Activated T-helper 9 cell treated with anti-CD3 and anti-CD28 coated beads, Interleukin-2, amount 50 U/mL, for 16 hours (primary cell): ENCODE measurements around the gene PLXND1.
"Not testable (repeated sequence)": the region's sequence is repeated elsewhere in the genome, so short reads cannot be mapped to it uniquely, and the experiment has no call there.

Experiments
- DNase-seq: peaks from one replicate; pipeline ENCODE4 v3.0.0-alpha.2; 2020; ENCODE audit warnings: low read depth

Gene PLXND1

GRCh38 chr3:129606636-129607390, at the start of gene PLXND1:
PLXND1 (minus strand) TSS chr3:129606676; CDS start chr3:129606639, 37 bp downstream.
- peak; percentile 37 for DNase-seq

GRCh38 chr3:129655291-129655700, 48.8 kb upstream of the PLXND1 start:
- DNase-seq: no peak

GRCh38 chr3:129654131-129654530, 47.7 kb upstream of the PLXND1 start:
- no peak for DNase-seq

- no peak for DNase-seq
Observed at GRCh38 chr3:129653019-129653418, 46.5 kb upstream of the PLXND1 start.

GRCh38 chr3:129651435-129652202, 45.1 kb upstream of the PLXND1 start:
- no peak for DNase-seq

- DNase-seq: peak; percentile 12
Observed at GRCh38 chr3:129650256-129650872, 43.9 kb upstream of the PLXND1 start.

- DNase-seq: no peak
Observed at GRCh38 chr3:129648391-129648790, 41.9 kb upstream of the PLXND1 start.

- DNase-seq: no peak
Observed at GRCh38 chr3:129645286-129645685, 38.8 kb upstream of the PLXND1 start.

GRCh38 chr3:129644836-129645235, 38.4 kb upstream of the PLXND1 start:
- no peak for DNase-seq

- DNase-seq: not testable (repeated sequence)
Observed at GRCh38 chr3:129641567-129642260, 35.2 kb upstream of the PLXND1 start.

GRCh38 chr3:129640985-129641384, 34.5 kb upstream of the PLXND1 start:
- DNase-seq: not testable (repeated sequence)

- DNase-seq: no peak
Observed at GRCh38 chr3:129638481-129638880, 32.0 kb upstream of the PLXND1 start.

- DNase-seq: no peak
Observed at GRCh38 chr3:129636082-129636481, 29.6 kb upstream of the PLXND1 start.

GRCh38 chr3:129635656-129636055, 29.2 kb upstream of the PLXND1 start:
- DNase-seq: no peak

- DNase-seq: no peak
Observed at GRCh38 chr3:129633751-129634481, 27.4 kb upstream of the PLXND1 start.

GRCh38 chr3:129632977-129633376, 26.5 kb upstream of the PLXND1 start:
- DNase-seq: no peak

GRCh38 chr3:129632556-129632955, 26.1 kb upstream of the PLXND1 start:
- no peak for DNase-seq

GRCh38 chr3:129632056-129632455, 25.6 kb upstream of the PLXND1 start:
- no peak for DNase-seq

- DNase-seq: no peak
Observed at GRCh38 chr3:129629011-129629410, 22.5 kb upstream of the PLXND1 start.

GRCh38 chr3:129628169-129628522, 21.7 kb upstream of the PLXND1 start:
- no peak for DNase-seq

- peak; percentile 39 for DNase-seq
Observed at GRCh38 chr3:129627350-129628168, 21.1 kb upstream of the PLXND1 start.
